ENCODE measurements around the gene LDB3. TPM values are rescaled to one million over a fixed set of nuclear protein-coding genes. Genes with fewer than 3 reads are reported as not detected.
A peak's percentile ranks its signal among the peaks of the same experiment; 100 is the strongest.

Gene LDB3
- total RNA-seq, 4 donors from 2014 or later = 2.2 to 32.5 (median 2.9) TPM

- intact Hi-C loops (cut with DNase I; ENCODE audit: low total_unique reads) (no loop called here), in situ Hi-C loops (cut with MboI; ENCODE audit: low pct_ligation_motif_present in 1 of 4, low pct_unique_long_range_greater_than_20kb in 1 of 4, low sequenced_read_pairs in 3 of 4) (no loop called here)
- TF ChIP-seq POLR2A (IDR thresholded peaks at IDR 0.05) (no peak), POLR2AphosphoS5 (IDR thresholded peaks at IDR 0.05) (no peak), EP300 (IDR thresholded peaks at IDR 0.05; ENCODE audit: low read depth) (no peak)
- TF ChIP-seq, protein P1, sequence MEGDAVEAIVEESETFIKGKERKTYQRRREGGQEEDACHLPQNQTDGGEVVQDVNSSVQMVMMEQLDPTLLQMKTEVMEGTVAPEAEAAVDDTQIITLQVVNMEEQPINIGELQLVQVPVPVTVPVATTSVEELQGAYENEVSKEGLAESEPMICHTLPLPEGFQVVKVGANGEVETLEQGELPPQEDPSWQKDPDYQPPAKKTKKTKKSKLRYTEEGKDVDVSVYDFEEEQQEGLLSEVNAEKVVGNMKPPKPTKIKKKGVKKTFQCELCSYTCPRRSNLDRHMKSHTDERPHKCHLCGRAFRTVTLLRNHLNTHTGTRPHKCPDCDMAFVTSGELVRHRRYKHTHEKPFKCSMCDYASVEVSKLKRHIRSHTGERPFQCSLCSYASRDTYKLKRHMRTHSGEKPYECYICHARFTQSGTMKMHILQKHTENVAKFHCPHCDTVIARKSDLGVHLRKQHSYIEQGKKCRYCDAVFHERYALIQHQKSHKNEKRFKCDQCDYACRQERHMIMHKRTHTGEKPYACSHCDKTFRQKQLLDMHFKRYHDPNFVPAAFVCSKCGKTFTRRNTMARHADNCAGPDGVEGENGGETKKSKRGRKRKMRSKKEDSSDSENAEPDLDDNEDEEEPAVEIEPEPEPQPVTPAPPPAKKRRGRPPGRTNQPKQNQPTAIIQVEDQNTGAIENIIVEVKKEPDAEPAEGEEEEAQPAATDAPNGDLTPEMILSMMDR (IDR thresholded peaks at IDR 0.05) = no peak
- H3K4me1 ChIP-seq = peaks cover 7 to 25% (median 11%) of the 10 kb centered on the region in 4 donors
- H3K4me3 ChIP-seq = no peak overlapping the region
- H3K27ac ChIP-seq = no peak overlapping the region
- no peaks in the 10 kb centered on the region for H3K36me3 ChIP-seq
- no peak for DNase-seq
- no peaks in the 10 kb centered on the region for H3K9me3 ChIP-seq
- no peaks in the 10 kb centered on the region for H3K27me3 ChIP-seq
- 40 to 79% methylated on average over 2 to 6 of the region's 6 CpGs for WGBS, 2 donors (ENCODE audit: low coverage in 1 of 2)
Observed at GRCh38 chr10:86646933-86647332, 21.4 kb upstream of the LDB3 start.

DNA sequence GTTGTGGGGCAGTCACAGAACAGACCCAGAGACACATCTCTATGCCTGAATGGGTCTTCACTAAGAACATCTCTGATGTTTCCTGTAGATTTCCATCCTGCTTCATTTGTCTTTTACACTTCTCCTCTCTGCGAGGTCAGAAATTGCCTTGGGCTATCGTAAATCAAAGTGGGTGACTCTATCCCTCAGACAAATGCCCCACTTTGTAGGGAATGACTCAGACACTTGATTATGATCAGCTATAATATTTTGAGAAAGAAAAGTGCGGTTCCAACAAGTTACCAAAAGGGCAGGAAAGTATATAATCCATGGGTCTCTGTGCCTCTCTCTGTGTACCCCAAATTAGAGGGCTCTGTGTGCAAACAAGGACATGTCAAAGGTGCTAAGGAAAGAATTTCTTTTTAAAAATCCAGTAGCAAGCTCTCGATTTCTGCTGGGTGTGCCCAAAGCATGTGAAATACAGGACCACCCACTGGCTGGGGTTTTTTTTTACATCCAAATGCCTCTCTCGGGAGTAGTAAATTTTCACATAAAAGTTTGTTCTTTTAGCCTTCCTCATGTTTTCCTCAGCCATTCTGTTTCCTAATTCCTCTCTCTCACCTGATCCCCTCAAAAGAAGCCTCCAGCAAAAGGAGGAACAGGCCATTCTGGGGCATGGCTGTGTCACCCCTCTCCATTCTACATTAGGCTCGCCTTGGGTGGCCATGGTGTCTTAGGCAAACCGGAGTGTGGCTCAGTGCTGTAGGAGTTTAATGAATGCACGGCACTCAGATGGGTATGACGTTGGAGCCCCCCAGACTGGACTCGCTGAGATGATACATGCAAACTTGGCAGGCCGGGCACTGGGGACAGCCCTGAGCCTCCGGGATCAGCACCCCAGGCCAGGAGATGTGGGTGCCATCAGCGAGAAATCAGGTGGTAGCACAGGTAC is 20.3 kb upstream of the LDB3 start:
- Histone ChIP-seq H3K36me3 (no peaks in the 10 kb centered on the region), H3K9me3 (no peaks in the 10 kb centered on the region), H3K27ac (no peak overlapping the region), H3K4me1 (peaks cover 7 to 25% (median 11%) of the 10 kb centered on the region in 4 donors), H3K27me3 (no peaks in the 10 kb centered on the region), H3K4me3 (no peak overlapping the region)
- WGBS, 2 donors (ENCODE audit: low coverage in 1 of 2) = 70 to 75% methylated on average over 5 to 13 of the region's 13 CpGs
- no peak for DNase-seq
- in situ Hi-C loops (cut with MboI; ENCODE audit: low pct_ligation_motif_present in 1 of 4, low pct_unique_long_range_greater_than_20kb in 1 of 4, low sequenced_read_pairs in 3 of 4) (no loop called here), intact Hi-C loops (cut with DNase I; ENCODE audit: low total_unique reads) (no loop called here)
- no peak for TF ChIP-seq POLR2AphosphoS5 (IDR thresholded peaks at IDR 0.05)
- TF ChIP-seq EP300 (IDR thresholded peaks at IDR 0.05; ENCODE audit: low read depth) = no peak

DNA sequence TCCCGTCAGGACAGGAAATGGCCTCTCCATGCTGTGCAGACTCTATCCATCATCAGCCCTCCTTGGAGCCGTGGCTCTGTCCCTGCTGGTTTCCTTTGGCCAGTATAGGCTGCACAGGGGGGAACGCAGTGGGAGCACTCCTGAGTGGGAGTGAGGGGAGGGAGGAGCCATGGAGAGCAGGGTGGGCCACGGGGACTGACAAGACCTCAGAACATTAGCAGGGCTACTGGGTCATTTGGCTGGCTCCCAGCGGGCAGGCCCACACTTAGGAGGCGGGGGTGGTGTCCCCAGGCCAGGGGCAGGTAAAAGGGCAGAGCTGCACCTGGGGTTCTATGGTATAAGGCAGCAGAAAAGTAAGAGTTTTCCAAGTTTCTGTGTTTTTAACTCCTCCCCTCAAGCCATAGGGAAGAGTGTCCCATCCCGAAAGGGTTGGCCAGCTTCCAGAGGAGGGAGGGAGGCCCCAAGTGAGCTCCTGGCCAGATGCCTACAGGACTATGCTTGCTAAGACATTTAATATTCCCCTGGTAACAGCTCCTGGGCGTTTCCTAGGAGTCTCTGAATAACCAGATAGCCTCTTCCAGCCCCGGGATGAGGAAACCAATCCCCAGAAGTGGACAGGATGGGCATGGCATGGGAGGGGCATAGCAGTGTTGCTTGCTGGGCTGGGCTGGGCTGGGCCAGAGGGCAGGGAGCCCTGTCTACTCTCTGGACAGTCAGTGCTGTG is 19.4 kb upstream of the LDB3 start:
- intact Hi-C loops (cut with DNase I; ENCODE audit: low total_unique reads) (no loop called here), in situ Hi-C loops (cut with MboI; ENCODE audit: low pct_ligation_motif_present in 1 of 4, low pct_unique_long_range_greater_than_20kb in 1 of 4, low sequenced_read_pairs in 3 of 4) (no loop called here)
- Histone ChIP-seq H3K9me3 (no peaks in the 10 kb centered on the region), H3K27me3 (no peaks in the 10 kb centered on the region), H3K4me3 (no peak overlapping the region), H3K27ac (peak overlapping the region in 1 of 4 donors; percentile 12), H3K36me3 (no peaks in the 10 kb centered on the region), H3K4me1 (peaks cover 7 to 16% (median 11%) of the 10 kb centered on the region in 4 donors)
- peak; percentile 65 for DNase-seq
- 0 to 43% methylated on average over 1 to 9 of the region's 9 CpGs for WGBS, 2 donors (ENCODE audit: low coverage in 1 of 2)
- TF ChIP-seq, protein P1 (IDR thresholded peaks at IDR 0.05) = no peak
- TF ChIP-seq POLR2A (IDR thresholded peaks at IDR 0.05) (no peak), POLR2AphosphoS5 (IDR thresholded peaks at IDR 0.05) (no peak), EP300 (IDR thresholded peaks at IDR 0.05; ENCODE audit: low read depth) (no peak)

GRCh38 chr10:86649471-86650150 is 18.7 kb upstream of the LDB3 start:
- DNase-seq = no peak
- no peaks in the 10 kb centered on the region for H3K27me3 ChIP-seq
- no peak overlapping the region for H3K27ac ChIP-seq
- TF ChIP-seq EP300 (IDR thresholded peaks at IDR 0.05; ENCODE audit: low read depth) = no peak
- TF ChIP-seq POLR2A (IDR thresholded peaks at IDR 0.05) = no peak
- TF ChIP-seq, protein P1 (IDR thresholded peaks at IDR 0.05) = no peak
- TF ChIP-seq POLR2AphosphoS5 (IDR thresholded peaks at IDR 0.05) = no peak
- WGBS, 2 donors (ENCODE audit: low coverage in 1 of 2) = 75% methylated on average over 17 of the region's 17 CpGs; no CpG with 5 or more reads in 1 of the 2 donors
- no peaks in the 10 kb centered on the region for H3K36me3 ChIP-seq
- H3K4me3 ChIP-seq = no peak overlapping the region
- intact Hi-C loops (cut with DNase I; ENCODE audit: low total_unique reads) = no loop called here
- H3K4me1 ChIP-seq = peaks cover 7 to 15% (median 11%) of the 10 kb centered on the region in 4 donors
- H3K9me3 ChIP-seq = no peaks in the 10 kb centered on the region
- in situ Hi-C loops (cut with MboI; ENCODE audit: low pct_ligation_motif_present in 1 of 4, low pct_unique_long_range_greater_than_20kb in 1 of 4, low sequenced_read_pairs in 3 of 4) = no loop called here
